ENCODE results near the gene AGBL4.
"Not testable (repeated sequence)": the region's sequence is repeated elsewhere in the genome, so short reads cannot be mapped to it uniquely, and the experiment has no call there.

Gene AGBL4

DNA sequence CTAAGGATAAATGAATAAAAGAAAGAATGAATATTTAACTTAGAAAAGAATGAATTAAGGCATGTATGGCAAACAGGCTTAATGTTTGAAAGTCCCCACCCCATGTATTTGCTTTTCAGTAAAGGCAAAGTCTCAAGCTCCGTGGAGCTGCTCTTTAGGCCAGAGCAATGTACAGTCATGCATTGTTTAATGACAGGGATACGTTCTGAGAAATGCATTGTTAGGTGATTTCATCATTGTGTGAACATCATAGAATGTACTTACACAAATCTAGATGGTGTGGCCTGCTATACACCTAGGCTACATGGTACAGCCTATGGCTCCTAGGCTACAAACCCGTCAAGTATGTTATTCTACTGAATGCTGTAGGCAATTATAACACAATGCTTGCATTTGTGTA is 1500.2 kb downstream of the AGBL4 start:
- H3K4me3 ChIP-seq (ENCODE audit: low read depth, low read length): no peak overlapping the region

- H3K4me3 ChIP-seq (ENCODE audit: low read depth, low read length): not testable (repeated sequence)
These were observed 1503.9 kb downstream of the AGBL4 start for GRCh38 chr1:48519896-48520295.

- H3K4me3 ChIP-seq (ENCODE audit: low read depth, low read length): no peak overlapping the region
These were observed 1516.9 kb downstream of the AGBL4 start for GRCh38 chr1:48506870-48507269.

DNA sequence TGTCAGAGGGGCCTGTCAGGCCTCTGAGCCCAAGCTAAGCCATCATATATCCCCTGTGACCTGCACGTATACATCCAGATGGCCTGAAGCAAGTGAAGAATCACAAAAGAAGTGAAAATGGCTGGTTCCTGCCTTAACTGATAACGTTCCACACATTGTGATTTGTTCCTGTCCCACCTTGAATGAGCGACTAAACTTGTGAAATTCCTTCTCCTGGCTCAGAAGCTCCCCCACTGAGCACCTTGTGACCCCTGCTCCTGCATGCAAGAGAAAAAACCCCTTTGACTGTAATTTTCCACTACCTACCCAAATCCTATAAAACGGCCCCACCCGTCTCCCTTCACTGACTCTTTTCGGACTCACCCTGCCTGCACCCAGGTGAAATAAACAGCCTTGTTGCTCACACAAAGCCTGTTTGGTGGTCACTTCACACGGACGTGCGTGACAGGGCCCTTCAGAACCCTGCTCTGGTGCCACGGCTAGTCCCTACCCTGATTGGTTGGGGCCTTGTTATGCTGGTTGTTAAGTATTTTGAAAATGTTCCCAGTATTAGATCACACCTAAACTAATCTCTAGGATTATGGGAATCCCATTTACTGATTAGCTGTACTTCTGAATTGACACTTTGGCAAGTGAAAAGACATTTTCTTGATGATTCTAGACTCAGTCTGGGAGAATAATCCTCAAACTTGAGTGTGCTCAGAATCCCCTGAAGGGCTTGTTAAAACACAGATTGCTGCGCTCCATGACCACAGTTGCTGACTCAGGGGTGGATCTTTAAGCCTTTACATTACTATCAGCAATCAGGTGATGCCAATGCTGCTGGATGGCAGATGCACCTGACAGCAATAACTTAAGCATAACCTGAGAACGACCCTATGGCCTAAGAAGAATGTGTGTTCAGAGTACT is 1523.0 kb downstream of the AGBL4 start:
- H3K4me3 ChIP-seq (ENCODE audit: low read depth, low read length): no peak overlapping the region

DNA sequence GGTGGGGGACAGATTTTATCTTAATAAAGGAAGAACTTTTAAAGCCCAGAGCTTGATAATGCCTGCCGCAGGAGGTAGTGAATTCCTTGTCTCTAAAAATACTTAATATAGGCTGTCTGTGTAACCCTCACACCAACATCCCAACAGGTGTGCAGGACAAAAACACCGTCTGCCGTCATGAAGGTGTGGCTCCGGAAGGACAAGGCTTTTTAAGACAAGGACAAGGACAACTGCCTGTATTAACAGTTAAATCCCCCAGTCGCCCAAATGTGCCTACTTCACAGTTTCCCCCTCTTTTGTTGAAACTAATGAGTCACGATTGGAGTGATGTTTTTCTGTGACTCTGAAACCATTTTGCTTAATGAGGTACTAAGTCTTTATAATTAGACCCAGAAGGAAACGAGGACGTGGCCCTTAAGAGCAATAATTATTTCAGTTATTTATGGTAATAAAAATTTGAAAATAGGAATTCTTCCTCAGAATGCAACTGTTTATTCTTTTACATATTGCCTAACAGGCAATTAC is 1524.5 kb downstream of the AGBL4 start:
- H3K4me3 ChIP-seq (ENCODE audit: low read depth, low read length): no peak overlapping the region

- H3K4me3 ChIP-seq (ENCODE audit: low read depth, low read length): no peak overlapping the region
These were observed 1525.5 kb downstream of the AGBL4 start for GRCh38 chr1:48498096-48498791.

DNA sequence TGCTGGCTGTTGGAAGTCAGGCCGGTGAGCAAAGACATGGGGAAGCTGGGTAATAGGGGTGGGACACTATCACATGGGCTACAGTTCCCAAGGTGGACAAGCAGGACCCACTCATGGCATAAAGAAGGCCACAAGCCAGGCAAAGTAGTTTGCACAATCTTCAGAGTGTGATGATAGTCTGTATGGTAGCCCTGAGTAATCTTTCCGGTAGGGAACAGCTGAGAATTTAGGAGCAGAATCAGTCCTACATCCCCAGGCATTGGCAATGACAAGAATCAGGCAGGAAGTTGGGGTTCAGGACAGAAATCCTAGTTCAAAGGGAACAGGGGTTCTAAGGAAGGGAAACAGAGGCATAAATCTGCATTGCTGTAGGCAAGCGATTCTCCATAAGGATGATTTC is 1527.8 kb downstream of the AGBL4 start:
- no peak overlapping the region for H3K4me3 ChIP-seq (ENCODE audit: low read depth, low read length)

DNA sequence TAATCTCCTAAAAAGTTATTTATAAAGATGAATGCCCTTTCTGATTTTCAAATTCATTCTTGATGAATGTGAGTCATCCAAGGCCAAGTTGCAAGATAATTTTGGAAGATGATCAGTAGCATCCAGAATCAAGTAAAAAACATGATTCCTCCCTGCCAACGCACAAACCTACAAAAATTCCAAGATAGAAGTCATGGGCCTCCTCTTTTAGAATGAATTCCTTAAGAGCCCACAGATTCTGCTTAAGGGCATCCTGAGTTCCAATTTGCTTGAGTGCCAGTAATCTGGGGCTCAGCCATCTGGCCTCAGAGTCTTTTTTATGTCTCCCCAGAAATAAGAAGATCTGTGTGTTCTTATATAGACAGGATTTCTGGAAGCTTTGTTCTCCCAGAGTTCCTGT is 1528.6 kb downstream of the AGBL4 start:
- no peak overlapping the region for H3K4me3 ChIP-seq (ENCODE audit: low read depth, low read length)

DNA sequence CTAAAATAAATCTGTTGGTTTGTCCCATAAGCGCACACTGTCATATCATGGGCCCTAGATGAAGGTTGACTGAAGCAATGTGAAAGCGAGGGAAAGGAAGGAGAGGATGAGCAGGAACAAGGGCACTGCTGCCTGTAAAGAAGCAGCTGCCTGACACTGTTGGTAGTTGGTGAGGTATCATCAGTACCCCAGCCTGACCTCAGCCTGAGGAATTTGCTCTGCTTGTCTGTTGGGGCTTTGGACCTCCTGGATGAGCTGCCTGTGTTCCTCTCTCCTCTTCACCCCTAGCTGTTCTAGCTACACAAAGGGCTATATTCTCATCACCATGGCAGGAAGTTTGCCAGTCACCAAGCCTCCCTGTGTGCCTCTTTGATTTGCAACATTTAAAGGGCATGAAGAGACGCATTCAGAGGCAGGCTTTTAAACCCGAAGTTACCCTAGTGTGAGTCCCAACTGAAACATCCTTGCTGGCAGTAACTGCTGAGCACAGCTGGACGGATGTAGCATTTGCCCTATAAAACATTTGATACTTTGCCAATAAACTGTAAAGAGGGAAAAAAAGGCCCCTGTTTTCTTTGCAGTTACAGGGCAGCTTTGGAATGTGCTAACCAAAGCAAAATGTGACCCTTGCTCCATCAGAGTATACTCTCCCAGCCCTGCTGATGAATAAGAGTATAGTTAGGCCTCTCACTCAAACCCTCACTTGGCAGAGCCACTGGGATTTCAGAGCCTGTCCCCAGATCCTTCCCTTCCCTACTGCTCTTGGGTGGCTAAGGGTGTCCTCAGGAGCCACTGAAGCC is 1529.6 kb downstream of the AGBL4 start:
- H3K4me3 ChIP-seq (ENCODE audit: low read depth, low read length): no peak overlapping the region

GRCh38 chr1:48493041-48493440 is 1530.7 kb downstream of the AGBL4 start:
- no peak overlapping the region for H3K4me3 ChIP-seq (ENCODE audit: low read depth, low read length)

DNA sequence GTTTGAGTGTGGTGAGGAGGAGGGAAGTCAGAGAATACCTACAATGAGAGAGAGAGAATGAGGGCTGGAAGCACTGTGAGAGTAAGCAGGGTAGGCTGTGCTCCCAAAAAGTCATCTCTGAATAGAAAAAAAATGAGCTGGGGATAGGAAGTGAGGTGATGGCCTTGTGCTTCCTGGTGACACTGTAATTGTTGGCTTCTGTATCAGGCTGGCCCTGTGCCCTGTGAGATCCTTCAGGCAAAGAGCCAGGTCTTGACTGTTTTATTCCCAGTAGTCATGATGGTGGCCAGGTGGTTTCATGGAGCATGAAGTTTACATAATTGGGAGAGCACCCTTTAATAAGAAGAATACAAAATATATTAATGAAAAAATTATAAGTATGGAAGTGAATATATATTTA is 1531.4 kb downstream of the AGBL4 start:
- no peak overlapping the region for H3K4me3 ChIP-seq (ENCODE audit: low read depth, low read length)

GRCh38 chr1:48488721-48489120 is 1535.0 kb downstream of the AGBL4 start:
- H3K4me3 ChIP-seq (ENCODE audit: low read depth, low read length): no peak overlapping the region
